Liver (tissue), 9 donors: Measurements from ENCODE around the gene PM20D1. TPM values are rescaled to one million over a fixed set of nuclear protein-coding genes. Genes with fewer than 3 reads are reported as not detected.

Experiments used
- DNase-seq: peaks from one replicate; pipeline ENCODE4 v3.0.0-alpha.2; 2017; ENCODE audit warnings: low spot score
- H3K27ac ChIP-seq, 2 donors: one replicate each; pipeline ENCODE4 v1.7.0; 2013; ENCODE audit warnings: inconsistent platforms in 2 of 2, low read length in 2 of 2, control low read depth in 1 of 2, low read depth in 1 of 2, mild to moderate bottlenecking in 1 of 2
- H3K27me3 ChIP-seq, 4 donors: one replicate each; pipeline versions ENCODE4 v1.6.1 to v1.7.0; 2013; ENCODE audit warnings: low read length in 3 of 4, inconsistent platforms in 1 of 4, mild to moderate bottlenecking in 1 of 4, moderate library complexity in 1 of 4; ENCODE audit not compliant: control insufficient read depth in 4 of 4, insufficient read depth in 4 of 4
- H3K36me3 ChIP-seq, 4 donors: one replicate each; pipeline versions ENCODE4 v1.6.1 to v1.7.0; 2013; ENCODE audit warnings: low read length in 3 of 4, mild to moderate bottlenecking in 3 of 4, low read depth in 1 of 4, moderate library complexity in 1 of 4; ENCODE audit not compliant: control insufficient read depth in 4 of 4, insufficient read depth in 3 of 4
- H3K4me1 ChIP-seq, 4 donors: one replicate each; pipeline versions ENCODE4 v1.6.1 to v1.7.0; 2013; ENCODE audit warnings: low read length in 3 of 4, mild to moderate bottlenecking in 3 of 4, moderate library complexity in 1 of 4; ENCODE audit not compliant: control insufficient read depth in 4 of 4, insufficient read depth in 4 of 4
- H3K4me3 ChIP-seq, 3 donors: one replicate each; pipeline versions ENCODE4 v1.6.1 to v1.7.0; 2013; ENCODE audit warnings: low read length in 3 of 3, control low read depth in 1 of 3, low read depth in 1 of 3, mild to moderate bottlenecking in 1 of 3
- H3K9ac ChIP-seq, 2 donors: one replicate each; pipeline ENCODE4 v1.7.0; 2013; ENCODE audit warnings: low read length in 2 of 2, mild to moderate bottlenecking in 2 of 2, moderate library complexity in 2 of 2, control low read depth in 1 of 2, low read depth in 1 of 2
- H3K9me3 ChIP-seq, 4 donors: one replicate each; pipeline versions ENCODE4 v1.6.1 to v1.7.0; 2013; ENCODE audit warnings: low read length in 3 of 4; ENCODE audit not compliant: control insufficient read depth in 4 of 4
- ATF3 ChIP-seq: IDR thresholded peaks from 2 replicates; pipeline ENCODE4 v1.6.1; 2016; ENCODE audit warnings: antibody characterized with exemption
- CTCF ChIP-seq: fragments of 150-350 bp; IDR thresholded peaks from 2 replicates; pipeline ENCODE4 v1.5.1; 2017; ENCODE audit warnings: improper control_type of control experiment, low read depth, low read length; ENCODE audit not compliant: missing input control
- EGR1 ChIP-seq, 2 donors: IDR thresholded peaks; 2 replicates each; pipeline ENCODE4 v1.6.1; 2016 to 2018; ENCODE audit warnings: antibody characterized with exemption in 2 of 2, low read depth in 2 of 2
- FOXA1 ChIP-seq: IDR thresholded peaks from 2 replicates; pipeline ENCODE4 v1.6.1; 2016; ENCODE audit warnings: antibody characterized with exemption
- GABPA ChIP-seq, 2 donors: IDR thresholded peaks in 1 of 2; conservative IDR thresholded peaks in 1 of 2; 2 replicates each; pipeline ENCODE4 v1.6.1; 2016; ENCODE audit warnings: antibody characterized with exemption in 2 of 2, mild to moderate bottlenecking in 1 of 2, moderate library complexity in 1 of 2
- HNF4A ChIP-seq, 2 donors: conservative IDR thresholded peaks; 2 replicates each; pipeline ENCODE4 v1.6.1; 2016; ENCODE audit warnings: antibody characterized with exemption in 2 of 2, mild to moderate bottlenecking in 2 of 2
- HNF4G ChIP-seq: IDR thresholded peaks from 2 replicates; pipeline ENCODE4 v1.6.1; 2016; ENCODE audit warnings: antibody characterized with exemption
- JUND ChIP-seq, 2 donors: IDR thresholded peaks; 2 replicates each; pipeline ENCODE4 v1.6.1; 2016; ENCODE audit warnings: antibody characterized with exemption in 2 of 2
- NR2F2 ChIP-seq: IDR thresholded peaks from 2 replicates; pipeline ENCODE4 v1.6.1; 2016; ENCODE audit warnings: antibody characterized with exemption
- REST ChIP-seq: IDR thresholded peaks from 2 replicates; pipeline ENCODE4 v1.6.1; 2016; ENCODE audit warnings: antibody characterized with exemption, mild to moderate bottlenecking
- RXRA ChIP-seq, 2 donors: IDR thresholded peaks; 2 replicates each; pipeline ENCODE4 v1.6.1; 2017 to 2018; ENCODE audit warnings: antibody characterized with exemption in 2 of 2, mild to moderate bottlenecking in 1 of 2
- SP1 ChIP-seq: IDR thresholded peaks from 2 replicates; pipeline ENCODE4 v1.6.1; 2018; ENCODE audit warnings: antibody characterized with exemption, mild to moderate bottlenecking
- TAF1 ChIP-seq: conservative IDR thresholded peaks from 2 replicates; pipeline ENCODE4 v1.6.1; 2016; ENCODE audit warnings: antibody characterized with exemption, mild to moderate bottlenecking
- YY1 ChIP-seq: IDR thresholded peaks from 2 replicates; pipeline ENCODE4 v1.6.1; 2016; ENCODE audit warnings: antibody characterized with exemption, mild to moderate bottlenecking
- WGBS: extraction: QIAGEN DNeasy Blood & Tissue Kit; methylation state at CpG from one replicate; pipeline ENCODE4 v1.1.7; 2013; 5-methylcytosine and 5-hydroxymethylcytosine counted together
- polyA plus RNA-seq, 2 donors: library from polyadenylated mRNA; stranded (reverse) in 1 of 2; unstranded in 1 of 2; fragments of 200-250 nt in 1 of 2; fragments of >200 nt in 1 of 2; fragmentation: Nextera tagmentation in 1 of 2; extraction: Ambion mirVana in 1 of 2; gene quantifications; one replicate each; pipeline versions ENCODE4 v1.2.1 to v1.2.3, GENCODE V29; 2013 to 2015
- total RNA-seq, 2 donors: library from RNA; depleted of rRNA; stranded (reverse); fragments of >200 nt; gene quantifications; one replicate each; pipeline ENCODE4 v1.2.3, GENCODE V29; 2014
- donor health status: healthy.
- donor health status: healthy.
- donor health status: healthy.
- donor health status: healthy.
- donor health status: healthy.

The PM20D1 gene
- total and polyA plus RNA-seq, 4 donors, result under 0.01 to 0.30 (median 0.22) TPM

- H3K4me1 ChIP-seq, result peaks cover 0 to 7% (median under 1%) of the 10 kb centered on the region in 4 donors
- no peak overlapping the region for H3K4me3 ChIP-seq
- H3K9ac ChIP-seq, result peak overlapping the region in 1 of 2 donors; percentile 56
- H3K36me3 ChIP-seq, result no peaks in the 10 kb centered on the region
- no peak for DNase-seq
- H3K9me3 ChIP-seq, result no peaks in the 10 kb centered on the region
- H3K27me3 ChIP-seq, result no peaks in the 10 kb centered on the region
- H3K27ac ChIP-seq, result peak overlapping the region in 1 of 2 donors; percentile 56
- TF ChIP-seq ATF3 (no peak), NR2F2 (no peak), EGR1 (IDR thresholded peaks at IDR 0.05; ENCODE audit: low read depth in 2 of 2) (no peak), GABPA (IDR thresholded peaks at IDR 0.05 in 1 of 2, conservative IDR thresholded peaks at IDR 0.05 in 1 of 2) (no peak), HNF4G (no peak), REST (no peak), JUND (IDR thresholded peaks at IDR 0.05) (no peak), TAF1 (no peak), RXRA (IDR thresholded peaks at IDR 0.05) (no peak), YY1 (no peak), SP1 (no peak), HNF4A (conservative IDR thresholded peaks at IDR 0.05) (no peak), FOXA1 (no peak), CTCF (no peak)
Measured at GRCh38 chr1:205783433-205783795, 66.5 kb downstream of the PM20D1 start.

DNA sequence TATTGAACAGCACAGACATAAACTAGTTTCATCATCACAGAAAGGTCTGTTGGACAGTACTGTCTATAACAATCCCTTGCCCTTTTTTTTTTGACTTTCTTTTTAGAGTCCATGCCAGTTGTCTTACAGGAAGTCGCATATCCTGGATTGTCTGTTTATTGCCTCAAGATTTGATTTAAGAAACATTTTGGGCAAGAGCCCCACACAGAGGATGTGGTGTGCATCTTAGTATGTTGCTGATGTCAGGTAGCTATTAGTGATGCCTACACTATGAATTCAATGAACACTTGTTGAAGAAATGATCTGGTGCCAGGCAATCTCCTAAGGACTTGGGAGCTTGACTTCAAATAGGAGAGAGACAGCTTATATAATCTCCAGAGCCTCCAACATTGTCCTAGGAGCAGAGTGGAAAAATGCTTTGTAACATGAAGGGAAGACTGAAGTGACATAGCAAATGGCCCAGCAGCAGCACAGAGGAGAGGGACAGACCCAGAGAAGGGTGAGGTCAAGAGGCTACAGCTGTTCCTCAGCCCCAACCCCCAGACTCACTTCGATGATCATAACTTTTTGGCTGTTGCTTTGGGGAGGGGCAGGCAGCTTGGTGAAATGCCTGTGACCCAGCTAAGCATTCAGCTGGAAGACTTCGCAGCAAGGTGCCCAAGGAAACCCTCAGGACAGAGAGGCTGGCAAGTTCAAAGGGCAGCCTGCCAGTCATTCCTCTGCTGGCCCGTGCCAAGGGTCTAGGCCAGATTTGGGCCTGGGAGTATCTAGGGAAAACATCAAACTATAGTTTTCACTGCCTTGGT lies 67.1 kb downstream of the PM20D1 start:
- WGBS, result 72% methylated on average over 4 of the region's 4 CpGs
- no peak for DNase-seq
- Histone ChIP-seq H3K4me1 (peaks cover 0 to 7% (median under 1%) of the 10 kb centered on the region in 4 donors), H3K9ac (no peak overlapping the region), H3K27me3 (no peaks in the 10 kb centered on the region), H3K36me3 (no peaks in the 10 kb centered on the region), H3K9me3 (no peaks in the 10 kb centered on the region), H3K27ac (peak overlapping the region in 1 of 2 donors; percentile 56), H3K4me3 (no peak overlapping the region)
- TF ChIP-seq REST (no peak), JUND (IDR thresholded peaks at IDR 0.05) (no peak)
